ENCODE results near the gene PAX3.

- TF ChIP-seq CTCF (IDR thresholded peaks at IDR 0.05): no peak
- no peak for TF ChIP-seq POLR2A (IDR thresholded peaks at IDR 0.05)
These were observed 85.7 kb downstream of the PAX3 start for GRCh38 chr2:222213049-222213448.

All from lower leg skin (tissue), 3 donors.